ENCODE results near the gene FEN1.

The FEN1 gene

GRCh38 chr11:61757213-61757862 lies 35.4 kb upstream of the FEN1 start:
- DNase-seq = no peak

DNA sequence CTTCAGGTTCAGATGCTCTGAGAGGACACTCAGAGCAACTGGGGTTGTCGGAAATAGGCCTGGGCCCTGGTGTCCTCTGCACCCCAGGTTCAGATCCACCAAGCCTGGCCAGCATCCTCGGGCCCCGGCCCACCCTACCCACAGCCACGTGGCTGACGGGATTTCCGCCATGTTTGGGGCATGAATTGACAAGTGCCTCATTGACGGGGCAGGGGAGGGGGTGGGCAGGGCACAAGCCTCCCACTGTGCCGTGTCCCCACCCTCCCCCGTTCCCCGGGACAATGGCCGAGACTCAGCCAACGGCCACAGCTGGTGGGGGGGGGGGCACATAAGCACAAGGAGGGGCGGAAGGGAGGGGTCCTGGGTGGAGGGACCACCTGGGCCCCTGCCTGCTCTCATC lies 31.8 kb upstream of the FEN1 start:
- DNase-seq = no peak

GRCh38 chr11:61761440-61762222 lies 31.1 kb upstream of the FEN1 start:
- DNase-seq = no peak

GRCh38 chr11:61762223-61762615 lies 30.5 kb upstream of the FEN1 start:
- no peak for DNase-seq

GRCh38 chr11:61762798-61763197 lies 29.9 kb upstream of the FEN1 start:
- no peak for DNase-seq

DNA sequence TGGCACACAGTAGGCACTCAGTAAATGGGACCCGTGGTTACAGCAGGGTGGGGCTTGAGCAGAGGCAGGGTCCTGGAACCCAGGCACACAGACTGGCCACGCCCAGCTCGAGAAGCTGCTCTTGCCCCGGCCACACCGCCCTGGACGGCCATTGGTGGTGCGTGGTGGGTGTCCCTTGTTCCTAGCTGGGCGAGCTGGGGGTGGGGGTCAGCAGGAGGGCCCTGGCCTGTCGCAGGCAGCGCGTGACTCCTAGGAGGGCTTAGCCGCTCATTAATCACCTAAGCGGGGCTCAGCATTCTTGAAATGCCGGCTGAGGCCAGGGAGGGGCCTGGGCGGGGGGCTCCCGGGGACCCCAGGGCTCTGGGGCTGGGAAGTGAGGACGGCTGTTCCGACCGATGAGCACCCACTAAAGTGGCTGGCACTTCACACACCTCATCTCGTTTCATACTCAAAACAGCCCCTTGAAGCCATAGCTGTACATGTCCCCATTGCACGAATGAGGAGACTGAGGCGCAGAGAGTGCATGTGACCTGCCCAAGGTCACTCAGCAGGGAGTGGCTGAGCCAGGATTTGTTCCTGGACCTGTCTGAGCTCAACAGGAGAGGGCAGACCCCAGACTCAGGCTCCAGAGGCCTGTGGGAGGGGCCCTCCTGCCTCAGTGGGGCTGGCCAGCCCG lies 28.6 kb upstream of the FEN1 start:
- no peak for DNase-seq

DNA sequence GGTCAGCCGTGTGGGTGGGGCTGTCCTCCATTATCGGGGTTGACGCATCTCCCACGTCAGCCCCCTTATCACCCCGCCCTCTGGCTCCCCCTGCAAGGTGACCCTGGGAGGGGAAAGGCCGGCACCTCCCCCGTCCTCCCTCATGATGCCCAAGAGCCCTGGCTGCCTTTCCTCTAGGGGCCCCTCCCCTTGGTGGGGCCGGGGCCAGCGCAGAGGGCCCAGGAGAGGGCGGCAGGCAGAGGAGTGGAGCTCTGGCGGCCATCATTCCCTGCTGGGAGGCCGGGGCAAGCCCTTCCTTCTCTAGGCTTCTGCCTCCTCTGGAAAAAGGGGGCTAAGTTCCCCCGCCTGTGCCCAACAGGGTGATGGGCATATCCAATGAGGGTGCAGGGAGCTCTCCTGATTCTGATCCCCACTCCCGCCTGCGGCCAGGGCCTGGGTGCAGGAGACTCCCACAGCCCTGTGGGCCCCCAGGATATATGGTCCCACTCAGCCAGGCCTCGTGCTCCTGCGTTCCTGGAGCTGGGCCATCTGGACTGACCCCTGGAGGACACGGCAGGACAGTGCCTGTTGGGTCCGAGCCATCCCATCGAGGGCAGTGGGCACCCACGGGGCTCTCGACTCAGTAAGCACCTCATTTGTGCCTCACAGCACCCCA lies 28.0 kb upstream of the FEN1 start:
- DNase-seq = no peak

DNA sequence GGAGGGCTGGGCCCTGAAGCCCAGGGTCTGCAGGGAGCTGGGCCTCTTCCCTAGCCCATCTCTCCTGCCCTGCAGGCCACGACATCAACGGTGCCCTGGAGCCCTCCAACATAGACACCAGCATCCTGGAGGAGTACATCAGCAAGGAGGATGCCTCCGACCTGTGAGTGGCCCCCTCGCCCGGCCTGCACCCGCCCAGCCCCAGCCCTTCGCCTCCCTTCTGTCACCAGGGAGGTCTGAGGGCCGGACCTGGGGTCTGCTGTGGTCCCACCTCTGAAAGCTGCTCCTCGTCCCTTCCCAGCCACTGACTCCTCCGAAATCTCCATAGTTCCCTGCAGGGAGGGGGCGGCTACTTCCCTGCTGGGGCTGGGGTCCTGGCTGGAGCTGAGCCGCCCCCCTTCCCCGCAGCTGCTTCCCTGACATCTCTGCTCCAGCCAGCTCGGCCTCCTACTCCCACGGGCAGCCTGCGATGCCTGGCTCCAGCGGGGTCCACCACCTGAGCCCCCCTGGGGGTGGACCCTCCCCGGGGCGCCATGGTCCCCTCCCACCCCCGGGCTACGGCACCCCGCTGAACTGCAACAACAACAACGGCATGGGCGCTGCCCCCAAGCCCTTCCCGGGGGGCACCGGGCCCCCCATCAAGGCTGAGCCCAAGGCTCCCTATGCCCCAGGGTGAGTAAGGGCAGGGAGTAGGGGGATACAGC lies 27.0 kb upstream of the FEN1 start:
- no peak for DNase-seq

DNA sequence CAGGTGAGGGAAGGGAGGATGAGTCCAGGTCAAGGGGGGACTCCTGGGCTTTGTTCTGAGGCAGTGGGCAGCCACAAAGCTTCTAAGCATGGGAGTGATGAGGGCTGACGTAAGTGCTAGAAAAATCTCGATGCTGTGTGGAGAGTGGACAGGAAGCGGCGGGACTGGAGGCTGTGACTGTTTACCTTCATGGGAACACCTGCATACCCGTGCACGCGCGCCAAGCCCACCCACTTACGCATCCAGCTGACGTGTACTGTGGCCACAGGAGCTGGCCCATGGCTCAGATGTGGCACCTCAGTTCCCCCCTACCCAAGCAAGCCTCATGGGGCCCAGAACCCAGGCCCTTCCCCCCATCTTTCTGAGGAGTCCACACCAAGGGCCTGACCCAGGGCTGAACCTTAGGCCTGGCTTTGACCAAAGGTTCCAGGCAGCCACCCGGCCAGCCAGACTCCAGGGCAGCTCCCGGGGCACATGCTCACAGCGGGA lies 26.3 kb upstream of the FEN1 start:
- DNase-seq = no peak

- no peak for DNase-seq
Measured at GRCh38 chr11:61768376-61769076, 24.2 kb upstream of the FEN1 start.

GRCh38 chr11:61769169-61769920 lies 23.4 kb upstream of the FEN1 start:
- DNase-seq = no peak

DNA sequence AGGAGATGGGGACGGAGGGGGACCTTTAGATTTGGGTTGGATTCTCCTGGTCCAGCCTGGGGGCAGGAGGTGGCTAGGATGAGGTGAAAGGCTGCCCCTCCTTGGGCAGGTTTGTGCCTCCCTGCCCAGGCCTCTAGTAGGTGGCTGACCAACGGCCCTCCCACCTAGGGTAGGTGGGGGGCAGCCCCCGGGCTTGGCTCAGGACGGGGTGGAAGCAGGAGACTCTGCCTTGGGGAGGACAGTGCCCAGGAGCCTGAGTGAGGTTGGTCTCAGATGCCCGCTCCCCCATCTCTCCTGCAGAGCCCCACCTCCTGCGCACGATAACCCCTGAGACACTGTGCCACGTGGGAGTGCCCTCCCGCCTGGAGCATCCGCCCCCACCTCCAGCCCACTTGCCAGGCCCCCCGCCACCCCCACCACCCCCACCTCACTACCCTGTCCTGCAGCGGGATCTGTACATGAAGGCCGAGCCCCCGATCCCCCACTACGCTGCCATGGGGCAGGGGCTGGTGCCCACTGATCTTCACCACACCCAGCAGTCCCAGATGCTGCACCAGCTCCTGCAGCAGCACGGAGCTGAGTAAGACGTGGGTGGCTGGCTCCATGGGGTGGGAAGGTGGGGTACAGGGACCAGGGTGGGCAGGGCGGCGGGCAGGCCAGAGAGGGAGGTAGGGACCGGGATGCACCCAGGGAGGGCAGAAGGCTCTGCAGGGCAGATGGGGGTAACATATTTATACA lies 22.6 kb upstream of the FEN1 start:
- DNase-seq = no peak

- no peak for DNase-seq
Measured at GRCh38 chr11:61771195-61771894, 21.4 kb upstream of the FEN1 start.

- no peak for DNase-seq
Measured at GRCh38 chr11:61771985-61772455, 20.7 kb upstream of the FEN1 start.

DNA sequence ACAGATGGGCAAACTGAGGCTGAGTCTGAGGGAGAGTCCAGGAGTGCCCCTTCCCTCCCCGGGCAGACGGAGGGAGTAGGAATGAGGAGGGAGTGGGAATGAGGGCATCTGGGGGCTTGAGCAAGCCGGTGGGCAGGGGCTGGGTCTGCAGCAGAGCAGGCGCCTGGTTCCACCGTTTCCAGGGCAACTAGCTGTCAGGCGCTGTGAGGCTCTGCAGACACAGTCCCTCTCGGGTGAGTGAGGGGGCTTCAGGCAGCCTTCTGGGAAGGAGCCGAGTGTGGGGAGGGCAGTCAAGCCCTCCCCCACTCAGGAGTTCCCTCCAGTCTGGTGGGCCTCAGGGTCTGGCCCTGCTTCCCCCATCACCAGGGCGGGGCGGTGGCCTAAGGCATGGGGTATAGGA lies 19.4 kb upstream of the FEN1 start:
- DNase-seq = no peak

- no peak for DNase-seq
Measured at GRCh38 chr11:61773809-61774208, 18.9 kb upstream of the FEN1 start.

- DNase-seq = no peak
Measured at GRCh38 chr11:61774411-61774810, 18.3 kb upstream of the FEN1 start.

DNA sequence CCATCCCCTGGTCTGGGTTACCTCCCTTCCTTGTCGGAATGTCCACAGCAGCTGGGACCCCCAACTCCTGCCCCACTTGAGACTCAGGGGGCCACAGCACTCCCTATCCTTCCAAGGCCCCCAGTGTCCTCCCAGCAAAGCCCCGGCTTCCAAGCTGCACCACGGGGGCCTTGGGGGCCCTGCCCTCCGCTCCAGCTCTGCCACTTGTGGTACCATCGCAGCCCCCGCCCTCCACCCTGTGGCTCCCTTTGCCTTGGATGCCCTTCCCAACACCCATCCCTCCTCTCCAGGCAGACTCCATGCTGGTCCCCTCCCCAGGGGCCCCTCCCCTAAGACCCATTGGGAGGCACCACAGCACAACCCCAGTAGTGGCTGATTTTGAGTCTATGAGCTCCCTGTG lies 17.6 kb upstream of the FEN1 start:
- DNase-seq = no peak

- no peak for DNase-seq
Measured at GRCh38 chr11:61775606-61776554, 16.8 kb upstream of the FEN1 start.
